Stimulated activated CD4-positive, alpha-beta T cell treated with anti-CD3 and anti-CD28 coated beads, Interleukin-1b, Interleukin-23, amount 100 ng/mL, for 48 hours (primary cell): ENCODE data around the gene DUXA.
"Not testable (repeated sequence)": the region's sequence is repeated elsewhere in the genome, so short reads cannot be mapped to it uniquely, and the experiment has no call there.

ENCODE experiments used
- DNase-seq: peaks from one replicate; pipeline ENCODE4 v3.0.0-alpha.2; 2020

DUXA gene

DNA sequence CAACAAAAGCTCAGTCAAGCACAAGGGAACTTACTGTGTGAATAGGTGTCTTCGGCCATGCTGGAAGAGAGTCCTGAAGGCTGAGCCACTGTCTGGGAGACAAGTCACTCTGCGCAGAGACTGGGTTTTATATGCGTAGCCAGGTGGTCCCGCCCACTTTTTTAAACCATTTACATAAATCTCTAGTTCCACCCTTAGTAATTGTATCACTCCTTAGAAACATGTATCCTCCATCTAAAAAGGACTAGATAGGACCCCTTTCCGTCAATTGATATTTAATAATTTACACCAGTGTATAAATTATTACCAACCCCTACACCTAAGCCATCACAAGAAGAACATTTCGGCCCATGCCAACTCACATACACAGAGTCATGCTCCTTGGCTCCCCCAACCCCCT, at the start of gene DUXA:
Gene DUXA, minus strand, starts transcription at position 101 of the 400 bp plus-strand sequence. Its CDS starts 42 bp downstream, at position 59.
- no peak for DNase-seq

DNA sequence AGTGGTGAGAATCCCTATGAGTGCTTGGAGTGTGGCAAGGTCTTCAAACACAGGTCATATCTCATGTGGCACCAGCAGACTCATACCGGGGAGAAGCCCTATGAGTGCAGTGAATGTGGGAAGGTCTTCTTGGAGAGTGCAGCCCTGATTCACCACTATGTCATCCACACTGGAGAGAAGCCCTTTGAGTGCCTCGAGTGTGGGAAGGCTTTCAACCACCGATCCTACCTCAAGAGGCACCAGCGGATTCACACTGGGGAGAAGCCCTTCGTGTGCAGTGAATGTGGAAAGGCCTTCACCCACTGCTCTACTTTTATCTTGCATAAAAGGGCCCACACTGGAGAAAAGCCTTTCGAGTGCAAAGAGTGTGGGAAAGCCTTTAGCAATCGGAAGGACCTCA, 44.8 kb upstream of the DUXA start:
- DNase-seq: no peak

DNA sequence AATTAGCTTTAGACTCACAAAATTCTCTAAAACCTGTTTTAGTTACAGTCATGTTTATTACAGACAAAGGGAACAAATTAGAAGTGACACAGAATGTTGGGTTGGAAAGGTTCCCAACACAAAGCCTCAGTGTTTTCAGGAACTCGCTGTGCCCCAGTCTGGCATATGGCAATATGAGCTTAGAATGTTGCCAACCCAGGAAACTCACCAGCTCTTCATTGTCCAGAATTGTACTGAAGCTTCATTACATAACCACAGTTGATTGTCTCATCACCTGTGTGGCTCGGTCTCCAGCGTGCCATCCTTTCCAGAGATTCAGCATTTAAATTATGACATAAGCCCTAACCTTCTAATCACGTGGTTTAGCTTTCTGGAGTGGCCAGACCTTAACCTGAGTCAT, 43.1 kb upstream of the DUXA start:
- DNase-seq: no peak

DNA sequence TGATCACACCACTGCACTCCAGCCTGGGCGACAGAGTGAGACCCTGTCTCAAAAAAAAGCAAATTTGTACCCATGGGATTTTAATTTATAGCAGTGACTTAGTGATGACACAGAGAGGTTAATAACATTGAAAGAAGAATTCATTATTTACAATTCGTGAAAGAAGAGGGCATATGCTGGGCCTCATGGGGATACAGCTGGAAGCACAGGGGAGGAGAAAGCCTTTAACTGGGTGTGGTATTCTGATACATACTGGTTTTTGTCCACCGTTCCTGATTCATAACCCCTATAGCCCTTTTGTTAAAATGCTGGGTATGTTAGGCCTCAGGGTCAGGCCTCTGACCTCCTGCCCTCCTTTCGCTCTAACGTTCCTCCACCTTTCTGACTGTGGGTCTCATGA, 34.9 kb upstream of the DUXA start:
- no peak for DNase-seq

DNA sequence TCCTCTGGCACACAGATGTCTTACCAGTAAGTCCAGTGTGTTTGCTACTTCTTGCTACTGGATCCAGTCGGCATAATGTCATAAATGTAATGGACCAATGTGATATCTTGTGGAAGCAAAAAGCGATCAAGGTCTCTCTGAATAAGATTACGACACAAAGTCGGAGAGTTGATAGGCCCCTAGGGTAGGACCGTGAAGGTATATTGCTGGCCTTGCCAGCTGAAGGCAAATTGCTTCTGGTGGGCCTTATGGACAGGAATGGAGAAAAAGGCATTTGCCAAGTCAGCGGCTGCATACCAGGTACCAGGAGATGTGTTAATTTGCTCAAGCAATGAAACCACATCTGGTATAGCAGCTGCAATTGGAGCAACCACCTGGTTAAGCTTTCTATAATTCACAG, 30.6 kb upstream of the DUXA start:
- DNase-seq: not testable (repeated sequence)

DNA sequence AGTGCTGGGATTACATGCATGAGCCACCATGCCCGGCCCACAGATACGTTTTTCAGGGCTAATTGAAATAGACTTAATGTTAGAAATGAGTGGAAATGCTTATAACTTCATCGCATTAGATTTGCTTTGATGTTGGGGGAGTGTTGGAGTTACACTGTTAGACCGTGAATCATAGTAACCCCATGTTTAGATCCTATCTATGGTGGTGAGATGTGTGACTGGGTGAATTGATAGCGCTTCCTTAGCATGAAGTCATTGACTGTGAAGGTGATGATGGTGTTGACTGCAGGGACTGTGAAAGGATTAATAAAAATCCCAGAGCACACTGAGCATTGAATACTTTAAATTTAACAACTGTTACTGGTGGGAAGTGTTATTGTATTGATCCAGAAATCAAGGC, 25.7 kb upstream of the DUXA start:
- no peak for DNase-seq

DNA sequence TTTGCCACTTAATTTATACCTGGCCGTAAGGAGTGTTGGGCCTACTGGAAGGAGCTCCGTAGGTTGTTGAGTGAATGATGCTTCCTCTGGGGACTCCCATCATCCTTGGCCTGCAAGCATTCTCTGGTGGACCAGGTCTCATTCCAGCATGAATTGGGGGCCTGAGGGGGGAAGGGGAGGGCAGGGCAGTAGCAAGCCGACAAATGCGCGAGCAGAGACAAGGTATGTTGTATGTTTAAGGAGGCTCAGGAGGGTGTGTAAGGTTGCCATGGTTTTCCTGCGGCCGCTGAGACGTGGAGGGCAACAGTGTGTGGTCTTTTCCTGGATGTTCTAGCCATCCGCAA, 24.8 kb upstream of the DUXA start:
- no peak for DNase-seq

DNA sequence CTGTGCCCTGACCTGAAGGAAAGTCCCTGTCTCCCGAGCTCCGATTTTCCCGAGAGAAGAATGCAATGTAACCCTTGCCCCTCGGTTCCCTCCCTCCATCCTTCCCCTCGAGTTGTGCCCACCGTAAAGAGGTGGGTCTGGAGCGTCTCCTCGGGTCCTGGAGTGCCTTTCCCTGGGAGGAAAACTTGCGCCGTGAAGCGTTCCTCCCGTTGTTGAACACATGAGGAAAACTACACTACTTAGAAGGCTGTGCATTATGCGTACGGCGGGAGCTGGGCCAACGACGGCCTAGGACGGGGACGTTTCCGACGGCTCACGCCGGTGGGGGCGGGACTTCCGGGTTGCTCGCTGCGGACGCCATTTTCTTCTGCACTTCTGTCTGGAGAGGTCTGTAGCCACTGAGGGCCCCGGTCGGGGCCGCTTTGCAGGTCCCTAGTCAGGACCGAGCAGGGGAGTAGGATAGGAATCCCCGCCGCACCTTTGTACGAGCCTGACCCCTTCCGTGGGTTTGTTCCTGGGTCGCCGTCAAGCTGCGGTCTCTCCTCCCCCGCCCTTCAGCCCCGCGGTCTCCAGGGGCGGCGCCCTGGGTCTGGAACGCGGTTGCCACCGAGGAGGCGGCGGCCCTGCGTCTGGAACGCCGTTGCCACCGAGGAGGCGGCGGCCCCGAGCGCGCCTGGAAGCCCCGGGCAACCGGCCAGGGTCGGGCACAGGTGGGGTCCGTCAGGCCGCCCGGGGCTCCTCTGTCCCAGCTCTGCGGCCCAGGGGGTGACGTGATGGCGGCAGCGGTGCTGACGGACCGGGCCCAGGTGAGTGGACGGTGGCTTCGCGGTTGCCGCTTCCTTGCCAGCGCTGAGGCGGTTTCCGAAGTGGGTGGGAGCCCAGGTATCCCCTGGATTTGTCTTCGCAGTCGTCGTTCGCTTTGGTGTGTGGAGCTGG, 24.1 kb upstream of the DUXA start, which contains the start of gene ZNF264:
Gene ZNF264, plus strand, starts transcription at position 360 of the 936 bp plus-strand sequence. Its CDS starts 414 bp downstream, at position 774.
- DNase-seq: peak; percentile 87

DNA sequence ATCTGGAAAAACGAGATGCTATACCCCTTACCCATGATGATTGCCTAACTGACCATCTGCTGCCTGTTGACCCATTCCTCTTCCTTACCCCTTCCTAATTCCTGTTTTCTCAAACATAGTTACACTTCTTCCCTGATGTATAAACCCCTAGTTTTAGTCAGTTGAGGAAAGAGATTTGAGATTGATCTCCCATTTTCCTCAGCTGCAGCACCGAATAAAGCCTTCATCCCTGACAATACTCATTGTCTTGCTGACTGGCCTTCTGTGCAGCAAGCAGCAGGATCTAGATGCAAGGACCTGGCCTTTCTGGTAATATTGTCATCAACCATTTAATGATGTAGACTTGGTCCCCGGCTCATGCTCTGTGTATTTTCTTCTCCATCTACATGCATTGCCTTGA, 23.0 kb upstream of the DUXA start:
- DNase-seq: no peak

DNA sequence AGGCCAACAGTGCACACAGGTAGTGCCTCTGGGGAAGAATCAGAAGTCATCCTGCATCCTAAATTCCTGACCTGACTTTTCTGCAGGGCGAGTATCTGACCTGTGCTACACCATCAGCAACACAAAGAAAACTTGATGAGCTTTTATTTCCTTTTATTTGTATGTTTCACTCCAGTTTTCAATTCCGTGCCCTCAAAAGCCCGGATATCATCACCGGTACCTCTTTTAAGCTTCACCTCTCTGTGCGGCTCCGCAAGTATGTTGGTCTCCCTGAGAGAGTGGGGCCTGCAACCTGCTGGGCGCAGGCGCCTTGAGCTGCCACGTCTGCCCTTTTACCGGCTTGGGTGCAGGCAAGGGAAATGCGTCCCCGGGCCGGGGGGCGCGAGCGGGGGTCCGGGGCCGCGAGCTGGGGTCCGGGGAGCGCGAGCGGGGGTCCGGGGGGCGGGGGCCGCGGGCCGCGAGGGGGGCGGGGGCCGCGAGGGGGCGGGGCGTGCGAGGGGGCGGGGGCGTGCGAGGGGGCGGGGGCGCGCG, 4.3 kb upstream of the DUXA start:
- peak; percentile 27 for DNase-seq

DNA sequence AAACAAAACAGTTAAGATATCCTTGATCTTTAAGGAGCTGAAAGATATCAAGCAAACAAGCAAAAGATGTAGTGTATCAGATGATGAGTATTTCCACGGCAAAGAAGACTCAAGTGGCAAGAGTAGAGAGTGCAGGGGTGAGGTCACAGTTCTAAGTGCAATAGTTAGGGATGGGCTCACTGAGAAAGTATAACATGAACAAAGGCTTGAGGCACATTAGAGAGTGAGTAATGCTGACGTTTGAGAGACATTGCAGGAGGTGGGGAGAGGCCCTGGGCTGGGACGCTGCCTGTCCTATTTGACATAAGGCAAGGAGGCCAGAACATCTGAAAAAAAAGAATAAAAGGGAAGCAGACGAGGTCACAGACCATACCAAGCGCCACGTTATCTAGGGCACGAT, 1.4 kb downstream of the DUXA start:
- DNase-seq: no peak

DNA sequence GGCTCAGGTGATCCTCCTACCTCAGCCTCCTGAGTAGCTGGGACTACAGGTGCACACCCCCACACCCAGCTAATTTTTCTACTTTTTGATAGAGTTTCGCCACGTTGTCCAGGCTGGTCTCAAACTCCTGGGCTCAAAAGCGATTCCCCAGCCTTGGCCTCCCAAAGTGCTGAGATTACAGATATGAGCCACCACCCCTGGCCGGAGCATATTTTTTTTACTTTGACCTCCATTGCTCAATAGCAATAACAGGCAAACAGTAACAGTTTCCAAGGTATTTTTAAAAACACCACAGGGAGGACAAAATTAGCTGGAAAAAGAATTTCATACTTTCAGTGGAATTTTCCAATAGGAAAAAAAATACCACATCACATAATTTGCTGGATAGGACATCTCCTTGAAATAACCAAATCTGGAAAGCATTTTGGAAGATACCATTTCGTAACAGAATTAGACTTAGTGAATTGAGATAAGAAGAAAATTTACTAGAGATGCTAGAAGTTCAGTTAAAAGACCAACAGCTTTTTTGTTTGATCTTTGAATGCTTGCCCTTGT, 5.2 kb downstream of the DUXA start:
- DNase-seq: no peak

DNA sequence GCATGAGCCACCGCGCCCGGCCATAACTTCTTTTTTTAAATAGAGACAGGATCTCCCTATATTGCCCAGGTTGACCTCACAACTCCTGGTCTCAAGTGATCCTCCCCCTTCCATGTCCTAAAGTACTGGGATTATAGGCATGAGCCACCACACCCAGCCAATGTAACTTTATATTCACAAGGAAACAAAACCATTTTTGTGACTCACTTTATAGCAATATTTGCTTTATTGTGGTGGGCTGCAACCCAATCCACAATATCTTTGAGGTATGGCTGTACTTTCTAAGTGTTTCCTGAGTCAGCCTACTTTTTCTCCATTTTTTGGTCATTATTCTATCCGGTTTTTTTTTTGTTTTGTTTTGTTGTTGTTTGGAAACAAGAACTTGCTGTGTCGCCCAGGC, 14.4 kb downstream of the DUXA start:
- DNase-seq: no peak

DNA sequence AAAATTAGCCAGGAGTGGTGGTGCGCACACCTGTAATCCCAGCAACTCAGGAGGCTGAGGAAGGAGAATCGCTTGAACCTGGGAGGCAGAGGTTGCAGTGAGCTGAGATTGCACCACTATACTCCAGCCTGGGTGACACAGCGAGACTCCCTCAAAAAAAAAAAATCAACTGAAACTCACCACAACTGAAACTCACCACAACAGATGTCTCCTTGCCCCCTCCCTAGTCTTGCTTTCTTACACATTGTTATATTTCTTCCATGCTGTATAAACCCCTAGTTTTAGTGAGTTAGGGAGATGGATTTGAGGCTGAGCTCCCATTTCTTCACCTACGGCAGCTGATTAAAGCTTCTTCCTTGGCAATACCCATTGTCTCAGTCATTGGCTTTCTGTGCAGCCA, 25.6 kb downstream of the DUXA start:
- DNase-seq: no peak

DNA sequence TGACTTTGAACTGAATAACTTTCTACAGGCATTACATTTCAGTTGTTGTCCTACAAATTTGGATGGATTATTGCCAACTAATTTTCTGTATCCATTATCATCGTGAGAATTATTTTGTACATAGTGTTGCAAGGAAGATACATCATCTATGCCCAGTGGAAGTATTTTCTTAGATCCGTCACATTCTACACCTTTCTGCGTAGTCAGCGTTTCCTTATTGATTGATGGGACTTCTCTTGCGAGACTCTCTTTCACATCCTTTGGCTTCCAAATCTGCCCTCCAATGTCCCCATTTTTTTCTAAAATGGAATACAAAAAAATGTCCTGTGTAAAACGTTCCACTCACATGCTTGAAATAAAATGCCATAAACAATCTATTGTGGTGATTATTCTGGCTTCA, 31.5 kb downstream of the DUXA start:
- DNase-seq: no peak

DNA sequence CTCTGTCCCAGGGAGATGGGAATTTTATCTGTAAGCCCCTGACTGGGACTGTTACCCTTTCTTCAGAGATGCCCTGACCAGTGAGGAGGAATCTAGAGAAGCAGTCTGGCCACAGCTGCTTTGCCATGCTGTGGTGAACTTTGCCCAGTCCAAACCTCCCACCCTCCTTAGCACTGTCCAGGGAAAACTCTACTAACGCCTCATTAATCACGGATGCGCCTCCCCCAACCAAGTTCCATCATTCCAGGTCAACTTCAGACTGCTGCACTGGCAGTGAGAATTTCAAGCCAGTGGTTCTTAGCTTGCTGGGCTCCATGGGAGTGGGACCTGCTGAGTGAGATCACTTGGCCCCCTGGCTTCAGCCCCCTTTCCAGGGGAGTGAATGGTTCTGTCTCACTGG, 39.9 kb downstream of the DUXA start:
- DNase-seq: not testable (repeated sequence)

DNA sequence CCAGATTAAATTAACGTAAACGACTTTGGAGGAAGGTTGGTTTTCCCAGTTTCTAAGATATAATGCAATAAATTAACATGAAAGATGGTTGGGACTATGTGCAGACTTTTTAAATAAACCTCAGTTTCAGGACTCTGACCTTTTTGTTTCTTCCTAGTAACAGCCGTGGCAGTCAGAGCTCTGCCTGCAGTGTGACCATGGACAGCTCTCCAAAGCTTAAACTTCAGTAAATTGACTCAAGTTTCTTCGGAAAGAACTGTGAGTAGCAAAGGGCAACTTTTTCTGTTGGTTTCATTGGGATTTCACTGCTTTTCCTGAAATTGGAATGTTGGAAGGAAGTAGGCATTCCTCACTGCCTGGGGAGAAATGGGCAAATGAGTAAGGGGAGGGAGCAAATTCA, 43.4 kb downstream of the DUXA start:
- no peak for DNase-seq

DNA sequence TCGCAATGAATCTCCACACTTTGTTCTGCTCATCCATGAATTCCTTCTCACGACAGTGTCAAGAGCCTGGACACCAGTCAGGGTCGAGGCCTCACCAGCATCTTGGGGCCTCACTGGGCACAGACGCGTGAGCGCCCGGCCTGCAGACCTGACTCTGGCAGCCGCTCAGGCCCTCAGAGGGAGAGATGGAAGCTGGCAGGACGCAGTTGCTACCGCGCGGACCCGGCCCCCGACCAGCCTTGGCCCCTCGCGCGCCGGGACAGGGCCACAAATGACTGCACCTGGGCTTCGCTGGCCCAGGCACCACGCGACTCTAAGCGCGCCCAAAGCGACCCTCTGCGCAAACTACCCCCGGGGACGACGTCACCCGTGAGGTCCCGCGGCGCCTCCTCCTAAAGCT, 48.4 kb downstream of the DUXA start:
- no peak for DNase-seq

DNA sequence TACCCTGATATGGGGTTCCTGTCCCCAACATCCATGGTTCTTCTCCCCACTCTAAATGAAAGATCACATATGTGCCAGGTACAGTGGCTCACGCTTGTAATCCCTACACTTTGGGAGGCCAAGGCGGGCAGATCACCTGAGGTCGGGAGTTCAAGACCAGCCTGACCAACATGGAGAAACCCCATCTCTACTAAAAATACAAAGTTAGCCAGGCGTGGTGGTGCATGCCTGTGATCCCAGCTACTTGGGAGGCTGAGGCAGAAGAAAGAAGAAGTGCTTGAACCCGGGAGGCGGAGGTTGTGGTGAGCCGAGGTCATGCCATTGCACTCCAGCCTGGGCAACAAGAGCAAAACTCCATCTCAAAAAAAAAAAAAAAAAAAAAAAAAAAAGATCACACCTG, 53.8 kb downstream of the DUXA start:
- DNase-seq: not testable (repeated sequence)

DNA sequence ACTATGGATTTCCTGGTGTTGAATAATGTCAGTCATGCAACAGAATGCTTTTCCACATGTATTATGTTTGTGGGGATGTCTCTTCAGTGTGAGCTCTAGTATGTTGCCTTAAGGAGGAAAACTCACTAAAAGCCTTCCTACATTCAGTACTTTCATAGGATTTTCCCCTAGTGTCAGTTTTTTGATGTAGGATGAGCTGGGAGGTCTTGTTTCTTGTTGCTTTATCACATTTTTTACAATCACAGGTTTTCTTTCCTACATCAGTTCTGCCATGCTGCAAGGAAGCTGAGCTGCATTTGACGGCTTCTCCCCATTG, 56.0 kb downstream of the DUXA start:
- DNase-seq: no peak

DNA sequence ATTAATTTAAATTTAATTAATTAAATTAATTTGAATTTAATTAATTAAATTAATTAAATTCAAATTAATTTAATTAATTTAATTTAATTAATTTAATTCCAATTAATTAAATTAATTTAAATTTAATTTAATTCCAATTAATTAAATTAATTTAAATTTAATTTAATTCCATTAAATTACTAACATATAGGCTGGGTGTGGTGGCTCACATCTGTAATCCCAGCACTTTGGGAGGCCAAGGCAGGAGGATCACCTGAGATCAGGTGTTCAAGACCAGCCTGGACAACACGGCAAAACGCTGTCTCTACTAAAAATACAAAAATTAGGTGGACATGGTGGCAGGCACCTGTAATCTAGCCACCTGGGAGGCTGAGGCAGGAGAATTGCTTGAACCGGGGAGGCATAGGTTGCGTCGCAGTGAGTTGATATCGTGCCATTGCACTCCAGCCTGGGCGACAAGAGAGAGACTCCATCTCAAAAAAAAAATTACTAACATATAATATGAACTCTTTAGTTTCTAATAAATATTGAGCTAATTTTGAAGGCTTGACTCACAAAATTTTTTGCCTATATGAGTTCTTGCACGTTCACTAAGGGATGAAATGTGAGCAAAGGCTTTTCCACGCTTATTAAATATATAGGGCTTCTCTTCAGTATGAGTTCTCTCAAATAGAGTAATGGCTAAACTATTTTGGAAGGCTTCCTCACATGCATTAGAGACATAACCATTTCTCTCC, 56.5 kb downstream of the DUXA start:
- DNase-seq: no peak

DNA sequence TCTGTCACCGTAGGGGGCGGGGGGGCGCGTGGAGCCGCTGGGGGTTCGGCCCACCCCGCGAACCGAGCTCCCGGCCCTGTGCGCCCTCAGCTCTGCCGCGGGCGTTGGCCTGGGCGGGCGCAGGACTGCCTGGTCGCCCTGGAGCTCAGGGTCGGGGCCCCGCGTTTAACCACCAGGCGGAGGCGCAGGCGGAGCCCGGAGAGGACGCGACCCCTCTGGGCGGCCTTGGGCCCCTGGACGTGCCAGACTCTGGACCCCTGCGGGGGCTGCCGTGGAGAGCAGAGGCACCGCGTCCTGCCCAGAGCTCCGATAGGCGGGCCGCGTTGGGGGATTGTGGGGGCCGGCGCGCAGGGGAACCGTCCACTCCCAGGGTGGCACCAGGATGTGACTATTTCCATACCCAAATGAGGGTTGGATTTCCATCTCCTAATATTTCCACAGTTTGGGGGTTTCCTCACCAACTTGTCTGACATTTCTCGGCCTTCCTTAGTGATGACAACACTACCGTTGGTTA, 60.5 kb downstream of the DUXA start:
- DNase-seq: no peak

DNA sequence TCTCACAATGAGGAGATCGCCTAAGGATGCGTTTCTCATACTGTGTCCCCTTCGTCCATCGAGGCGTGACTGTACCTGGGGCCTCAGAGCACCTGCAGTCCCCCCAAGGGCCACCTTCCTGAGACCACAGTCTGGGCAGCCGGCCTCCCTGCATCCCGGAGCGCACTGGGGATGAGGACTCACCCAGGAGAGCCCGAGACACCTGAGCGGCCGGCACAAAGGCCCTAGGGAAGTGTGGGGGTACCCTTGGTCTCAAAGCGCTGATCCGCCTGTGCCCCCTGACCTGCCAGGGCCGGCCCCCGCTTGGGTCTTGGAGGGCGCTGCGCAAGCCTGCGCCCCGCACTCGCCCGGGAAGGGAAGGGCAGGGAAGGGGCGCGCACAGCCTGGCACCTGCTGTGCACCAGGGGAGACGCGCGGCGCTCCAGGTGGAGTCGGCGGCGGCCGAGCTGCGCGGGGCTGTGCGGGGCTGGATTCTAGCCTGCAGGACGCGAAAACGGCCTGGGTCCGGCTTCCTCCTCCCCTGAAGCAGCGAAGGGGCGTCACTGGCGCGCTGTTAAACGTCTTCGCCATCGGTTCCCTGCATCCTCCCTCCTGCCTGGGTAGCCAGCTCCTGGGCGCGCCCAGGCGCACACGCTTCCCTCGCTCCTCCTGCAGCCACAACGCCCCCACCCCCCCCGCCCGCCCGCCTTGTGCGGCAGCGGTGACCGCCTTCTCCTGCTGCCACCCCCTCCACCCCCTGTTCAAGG, 61.1 kb downstream of the DUXA start:
- no peak for DNase-seq
